GM12872 (cell line): Measurements from ENCODE around the gene TBC1D25.

ENCODE experiments used
- TF ChIP-seq, protein P1 (sequence below): IDR thresholded peaks from 3 replicates; pipeline ENCODE4 v1.5.1; 2011; ENCODE audit warnings: low read depth, mild to moderate bottlenecking, low read length, moderate library complexity; ENCODE audit not compliant: insufficient read depth

Gene TBC1D25

DNA sequence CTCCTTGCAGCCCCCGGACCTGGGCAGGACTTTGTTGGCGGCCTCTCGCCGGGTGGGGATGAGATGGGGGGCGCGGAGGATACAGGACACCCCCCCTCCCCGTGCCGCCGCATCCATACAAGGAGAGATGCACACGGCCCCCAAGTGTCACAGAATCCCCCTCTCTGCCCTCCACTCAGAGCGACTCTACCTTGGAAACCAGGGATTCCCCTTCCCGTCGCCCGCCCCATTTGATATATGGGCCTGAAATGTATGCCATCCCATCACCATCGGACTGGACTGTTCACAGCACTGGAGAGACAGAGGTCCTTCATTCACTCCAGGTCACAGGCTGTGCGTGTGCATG lies 30.3 kb upstream of the TBC1D25 start:
- TF ChIP-seq, protein P1, sequence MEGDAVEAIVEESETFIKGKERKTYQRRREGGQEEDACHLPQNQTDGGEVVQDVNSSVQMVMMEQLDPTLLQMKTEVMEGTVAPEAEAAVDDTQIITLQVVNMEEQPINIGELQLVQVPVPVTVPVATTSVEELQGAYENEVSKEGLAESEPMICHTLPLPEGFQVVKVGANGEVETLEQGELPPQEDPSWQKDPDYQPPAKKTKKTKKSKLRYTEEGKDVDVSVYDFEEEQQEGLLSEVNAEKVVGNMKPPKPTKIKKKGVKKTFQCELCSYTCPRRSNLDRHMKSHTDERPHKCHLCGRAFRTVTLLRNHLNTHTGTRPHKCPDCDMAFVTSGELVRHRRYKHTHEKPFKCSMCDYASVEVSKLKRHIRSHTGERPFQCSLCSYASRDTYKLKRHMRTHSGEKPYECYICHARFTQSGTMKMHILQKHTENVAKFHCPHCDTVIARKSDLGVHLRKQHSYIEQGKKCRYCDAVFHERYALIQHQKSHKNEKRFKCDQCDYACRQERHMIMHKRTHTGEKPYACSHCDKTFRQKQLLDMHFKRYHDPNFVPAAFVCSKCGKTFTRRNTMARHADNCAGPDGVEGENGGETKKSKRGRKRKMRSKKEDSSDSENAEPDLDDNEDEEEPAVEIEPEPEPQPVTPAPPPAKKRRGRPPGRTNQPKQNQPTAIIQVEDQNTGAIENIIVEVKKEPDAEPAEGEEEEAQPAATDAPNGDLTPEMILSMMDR: no peak

DNA sequence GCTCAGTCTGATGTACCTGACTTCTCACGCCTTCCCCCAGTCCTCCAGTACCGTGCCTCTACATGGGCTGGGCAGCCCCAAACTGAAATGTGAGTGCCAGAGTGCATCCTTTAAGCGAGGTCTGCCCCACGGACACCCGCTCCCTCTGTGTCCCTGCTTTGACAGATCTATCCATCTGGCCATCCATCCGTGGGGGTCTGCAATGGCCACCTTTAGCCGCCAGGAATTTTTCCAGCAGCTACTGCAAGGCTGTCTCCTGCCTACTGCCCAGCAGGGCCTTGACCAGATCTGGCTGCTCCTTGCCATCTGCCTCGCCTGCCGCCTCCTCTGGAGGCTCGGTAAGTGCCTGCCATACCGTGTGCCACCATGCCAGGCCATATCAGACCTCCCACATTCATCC lies 29.9 kb upstream of the TBC1D25 start:
- TF ChIP-seq, protein P1: no peak

- TF ChIP-seq, protein P1: peak; percentile 30; the same call in 1 of the 3 replicates
Measured at GRCh38 chrX:48511560-48511959, 28.0 kb upstream of the TBC1D25 start.

- TF ChIP-seq, protein P1: no peak
Measured at GRCh38 chrX:48512371-48512935, 27.1 kb upstream of the TBC1D25 start.

DNA sequence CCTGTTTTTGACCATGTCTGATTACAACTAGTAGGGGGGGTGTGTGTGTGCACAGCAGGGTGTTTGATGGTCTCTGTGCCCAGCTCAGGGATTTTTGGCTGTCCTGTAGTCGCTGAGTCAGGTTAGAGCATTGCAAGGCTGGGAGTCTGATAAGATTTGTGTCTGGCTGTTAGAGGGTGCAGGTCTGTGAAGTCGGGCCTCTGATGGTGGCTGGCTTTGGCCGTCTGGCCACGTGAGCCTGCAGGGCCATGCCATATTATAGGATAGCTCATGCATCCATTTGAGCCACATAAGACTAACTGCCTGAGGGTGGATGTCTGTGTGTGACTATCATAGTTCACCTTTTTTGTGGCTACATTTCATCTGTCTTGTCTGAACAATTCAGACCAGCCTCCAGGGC lies 25.8 kb upstream of the TBC1D25 start:
- TF ChIP-seq, protein P1: no peak

- TF ChIP-seq, protein P1: no peak
Measured at GRCh38 chrX:48514126-48514806, 25.2 kb upstream of the TBC1D25 start.

GRCh38 chrX:48514868-48515460 lies 24.6 kb upstream of the TBC1D25 start:
- TF ChIP-seq, protein P1: no peak
